Measurements from ENCODE around the gene NAV2. TPM values are rescaled to one million over a fixed set of nuclear protein-coding genes. Genes with fewer than 3 reads are reported as not detected.

The NAV2 gene
- total RNA-seq, 1 experiment from 2014 or later = 46.3 TPM

DNA sequence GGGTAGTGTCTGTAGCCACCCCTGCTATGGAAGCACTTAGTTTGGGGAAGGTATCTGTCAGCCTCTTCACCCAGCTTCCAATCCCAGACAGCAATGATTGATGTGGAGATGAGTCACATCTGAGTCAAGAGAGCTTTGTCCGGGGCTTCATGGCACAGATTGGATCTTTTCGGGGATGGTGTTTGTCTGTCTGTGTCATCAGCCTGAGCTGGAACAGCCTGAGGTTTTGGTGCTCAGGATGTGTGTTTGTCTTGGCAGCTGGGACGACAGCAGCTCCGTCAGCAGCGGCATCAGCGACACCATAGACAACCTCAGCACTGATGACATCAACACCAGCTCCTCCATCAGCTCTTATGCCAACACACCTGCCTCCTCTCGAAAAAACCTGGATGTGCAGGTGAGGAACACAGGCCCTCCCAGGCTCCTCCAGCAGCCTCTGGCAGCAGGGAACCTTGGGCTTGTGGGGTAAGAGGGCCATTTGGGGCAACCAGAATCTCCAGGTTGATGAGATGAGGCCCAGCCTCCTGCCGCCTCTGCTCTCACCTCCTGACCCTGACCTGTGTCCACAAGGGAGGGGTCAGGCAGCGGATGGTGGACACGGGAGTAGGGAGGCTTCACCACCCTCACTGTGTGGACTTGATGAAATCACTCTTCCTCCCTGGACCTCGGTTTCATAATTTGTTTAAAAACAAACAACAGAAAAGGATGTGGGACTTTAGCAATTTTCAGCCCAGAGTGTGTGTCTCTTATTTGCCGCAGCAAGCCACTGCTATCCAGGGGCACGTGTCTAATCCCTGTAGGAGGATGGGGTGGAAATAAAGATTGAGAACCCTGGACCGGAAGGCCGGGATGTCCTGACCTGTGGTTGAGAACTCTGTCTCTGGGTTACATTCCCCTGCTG is 323.3 kb downstream of the NAV2 start:
- Histone ChIP-seq H2BK12ac (ENCODE audit: insufficient read length, low read depth, low read length) (no peak overlapping the region), H4K5ac (ENCODE audit: insufficient read length, low read depth, low read length) (no peak overlapping the region), H3K56ac (ENCODE audit: insufficient read length, low read depth, low read length) (no peak overlapping the region), H2AK5ac (ENCODE audit: insufficient read length, low read length) (no peak overlapping the region), H4K8ac (replicated peaks; ENCODE audit: insufficient read length, low read depth, low read length) (no peak overlapping the region), H3K79me2 (ENCODE audit: insufficient read depth, low read length) (peaks cover 4% of the 10 kb centered on the region; the same call in 1 of the 2 replicates), H3K23me2 (ENCODE audit: insufficient read length, low read depth, low read length, poor library complexity, severe bottlenecking) (no peaks in the 10 kb centered on the region), H3K4me1 (ENCODE audit: insufficient read depth, low read length) (peaks cover 33% of the 10 kb centered on the region), H3K9ac (ENCODE audit: extremely low read depth, insufficient read length, low read length) (no peak overlapping the region), H3K4ac (ENCODE audit: low read depth, low read length) (no peak overlapping the region), H2BK20ac (ENCODE audit: low read depth, low read length, poor library complexity, severe bottlenecking) (no peak overlapping the region), H3K27ac (ENCODE audit: insufficient read length, low read depth, low read length) (no peak overlapping the region), H2BK120ac (ENCODE audit: low read depth, low read length, poor library complexity, severe bottlenecking) (no peak overlapping the region), H3K27me3 (ENCODE audit: insufficient read depth, low read length) (no peaks in the 10 kb centered on the region; the same call in 1 of the 2 replicates), H3K14ac (ENCODE audit: insufficient read depth, low read length) (no peak overlapping the region), H3K4me2 (ENCODE audit: insufficient read depth, insufficient read length, low read length) (no peak overlapping the region), H3T11ph (ENCODE audit: low read length) (no peak overlapping the region), H4K20me1 (ENCODE audit: control insufficient read depth, insufficient read depth, insufficient read length) (no peaks in the 10 kb centered on the region), H2BK15ac (ENCODE audit: low read depth, low read length) (no peak overlapping the region), H4K91ac (ENCODE audit: insufficient read length, low read depth, low read length) (no peak overlapping the region), H2AFZ (ENCODE audit: low read length) (no peak overlapping the region), H3K23ac (ENCODE audit: insufficient read length, low read depth, low read length) (no peak overlapping the region), H2BK5ac (ENCODE audit: insufficient read length, low read length) (no peak overlapping the region), H3K18ac (ENCODE audit: insufficient read length, low read depth, low read length) (no peak overlapping the region), H3K9me3 (ENCODE audit: control insufficient read depth, low read depth, low read length) (no peaks in the 10 kb centered on the region), H3K79me1 (ENCODE audit: insufficient read depth, low read depth, low read length, poor library complexity, severe bottlenecking) (no peaks in the 10 kb centered on the region)
- WGBS (ENCODE audit: extremely low coverage, insufficient read length, low lambda C conversion rate) = no CpG with 5 or more reads among the region's 15 CpGs
- Mint-ChIP-seq H3K27ac (peak overlapping the region in 1 of 3 experiments; percentile 57; a peak in 2 of 7 replicates), H3K9me3 (no peaks in the 10 kb centered on the region), H3K4me3 (no peak overlapping the region), H3K27me3 (ENCODE audit: low read depth) (peaks cover 10% of the 10 kb centered on the region), H3K36me3 (ENCODE audit: insufficient read depth in 1 of 3, low read depth in 3 of 3) (peaks cover 35 to 52% (median 48%) of the 10 kb centered on the region in 3 experiments; a peak in 6 of 7 replicates), H3K4me1 (peaks cover 56 to 68% of the 10 kb centered on the region in 2 experiments)
- DNase-seq = no peak
- TF ChIP-seq, protein P1, sequence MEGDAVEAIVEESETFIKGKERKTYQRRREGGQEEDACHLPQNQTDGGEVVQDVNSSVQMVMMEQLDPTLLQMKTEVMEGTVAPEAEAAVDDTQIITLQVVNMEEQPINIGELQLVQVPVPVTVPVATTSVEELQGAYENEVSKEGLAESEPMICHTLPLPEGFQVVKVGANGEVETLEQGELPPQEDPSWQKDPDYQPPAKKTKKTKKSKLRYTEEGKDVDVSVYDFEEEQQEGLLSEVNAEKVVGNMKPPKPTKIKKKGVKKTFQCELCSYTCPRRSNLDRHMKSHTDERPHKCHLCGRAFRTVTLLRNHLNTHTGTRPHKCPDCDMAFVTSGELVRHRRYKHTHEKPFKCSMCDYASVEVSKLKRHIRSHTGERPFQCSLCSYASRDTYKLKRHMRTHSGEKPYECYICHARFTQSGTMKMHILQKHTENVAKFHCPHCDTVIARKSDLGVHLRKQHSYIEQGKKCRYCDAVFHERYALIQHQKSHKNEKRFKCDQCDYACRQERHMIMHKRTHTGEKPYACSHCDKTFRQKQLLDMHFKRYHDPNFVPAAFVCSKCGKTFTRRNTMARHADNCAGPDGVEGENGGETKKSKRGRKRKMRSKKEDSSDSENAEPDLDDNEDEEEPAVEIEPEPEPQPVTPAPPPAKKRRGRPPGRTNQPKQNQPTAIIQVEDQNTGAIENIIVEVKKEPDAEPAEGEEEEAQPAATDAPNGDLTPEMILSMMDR (conservative IDR thresholded peaks at IDR 0.05) = no peak
